ENCODE results near the gene ERP27.

Gene ERP27

GRCh38 chr12:14871247-14871646 lies 67.1 kb downstream of the ERP27 start:
- TF ChIP-seq ZFX (IDR thresholded peaks at IDR 0.05): no peak
- no peak for TF ChIP-seq CTCF (conservative IDR thresholded peaks at IDR 0.05)
- no peak overlapping the region for H3K27ac ChIP-seq

- TF ChIP-seq CTCF (conservative IDR thresholded peaks at IDR 0.05): no peak
- TF ChIP-seq ZFX (IDR thresholded peaks at IDR 0.05): no peak
- H3K27ac ChIP-seq: peak overlapping the region; percentile 12
These were observed 69.3 kb downstream of the ERP27 start for GRCh38 chr12:14868916-14869506.
